Loucy (cell line): Measurements from ENCODE around the gene ATP1B2.

Experiments used
- H2AFZ ChIP-seq: fragments of 200-600 bp; sonication (generic); 2 replicates; pipeline ENCODE4 v1.6.0; 2016; ENCODE audit warnings: antibody characterized with exemption, mild to moderate bottlenecking, low read length, moderate library complexity
- H3F3A ChIP-seq: fragments of 200-600 bp; 2 replicates; pipeline ENCODE4 v1.6.0; 2016; ENCODE audit warnings: antibody characterized with exemption, low read depth, mild to moderate bottlenecking
- H3K27me3 ChIP-seq: fragments of 200-600 bp; sonication (generic); 2 replicates; pipeline ENCODE4 v1.6.1; 2014; ENCODE audit warnings: low read length, mild to moderate bottlenecking; ENCODE audit not compliant: insufficient read depth, poor library complexity, severe bottlenecking
- H3K36me3 ChIP-seq: fragments of 200-600 bp; sonication (generic); 2 replicates; pipeline ENCODE4 v1.6.1; 2016; ENCODE audit warnings: low read length; ENCODE audit not compliant: insufficient read depth
- H3K4me1 ChIP-seq: fragments of 200-600 bp; sonication (generic); 2 replicates; pipeline ENCODE4 v1.5.1; 2014; ENCODE audit warnings: low read length, mild to moderate bottlenecking; ENCODE audit not compliant: insufficient read depth, poor library complexity, severe bottlenecking
- H3K4me2 ChIP-seq: fragments of 200-600 bp; sonication (generic); 2 replicates; pipeline ENCODE4 v1.6.0; 2014; ENCODE audit warnings: antibody characterized with exemption, low read length, low read depth, mild to moderate bottlenecking; ENCODE audit not compliant: poor library complexity, severe bottlenecking
- H3K4me3 ChIP-seq: fragments of 200-600 bp; sonication (generic); 2 replicates; pipeline ENCODE4 v1.5.1; 2014; ENCODE audit warnings: low read length, mild to moderate bottlenecking, mixed read lengths; ENCODE audit not compliant: poor library complexity, severe bottlenecking
- H3K79me2 ChIP-seq: fragments of 200-600 bp; sonication (generic); 2 replicates; pipeline ENCODE4 v1.6.1; 2014; ENCODE audit warnings: low read length; ENCODE audit not compliant: insufficient read depth
- H3K9ac ChIP-seq: fragments of 200-600 bp; sonication (generic); 2 replicates; pipeline ENCODE4 v1.6.0; 2014; ENCODE audit warnings: mild to moderate bottlenecking, low read depth, low read length, moderate library complexity; ENCODE audit not compliant: poor library complexity, severe bottlenecking
- H3K9me2 ChIP-seq: fragments of 200-600 bp; sonication (generic); replicated peaks from 2 replicates; pipeline ENCODE4 v1.6.1; 2016; ENCODE audit warnings: low read depth, low read length, mixed read lengths
- H3K9me3 ChIP-seq: fragments of 200-600 bp; sonication (generic); 2 replicates; pipeline ENCODE4 v1.6.1; 2014; ENCODE audit warnings: mild to moderate bottlenecking, antibody characterized with exemption, low read length, low read depth; ENCODE audit not compliant: insufficient read depth
- H4K20me1 ChIP-seq: fragments of 200-600 bp; sonication (generic); 2 replicates; pipeline ENCODE4 v1.6.0; 2014; ENCODE audit warnings: antibody characterized with exemption, low read length, mild to moderate bottlenecking; ENCODE audit not compliant: insufficient read depth, poor library complexity, severe bottlenecking
- CTCF ChIP-seq: fragments of 200-600 bp; sonication (generic); conservative IDR thresholded peaks from 2 replicates; pipeline ENCODE4 v1.5.1; 2014; ENCODE audit warnings: mild to moderate bottlenecking, antibody characterized with exemption, low read length
- EZH2phosphoT487 ChIP-seq: fragments of 200-600 bp; IDR thresholded peaks from 2 replicates; pipeline ENCODE4 v1.6.1; 2018; ENCODE audit warnings: antibody characterized with exemption, mild to moderate bottlenecking, moderate library complexity, borderline replicate concordance

Gene ATP1B2

GRCh38 chr17:7695586-7695985, 44.9 kb downstream of the ATP1B2 start:
- no peak overlapping the region for H3K4me2 ChIP-seq
- no peaks in the 10 kb centered on the region for H3K27me3 ChIP-seq
- no peaks in the 10 kb centered on the region for H3F3A ChIP-seq
- no peak overlapping the region for H3K9ac ChIP-seq
- TF ChIP-seq CTCF (no peak), EZH2phosphoT487 (no peak)
- no peaks in the 10 kb centered on the region for H3K9me3 ChIP-seq
- no peaks in the 10 kb centered on the region; the same call in 1 of the 2 replicates for H3K36me3 ChIP-seq
- H2AFZ ChIP-seq = no peak overlapping the region
- H3K9me2 ChIP-seq = no peaks in the 10 kb centered on the region
- no peaks in the 10 kb centered on the region for H3K79me2 ChIP-seq
- no peaks in the 10 kb centered on the region for H3K4me1 ChIP-seq
- H3K4me3 ChIP-seq = no peak overlapping the region
- H4K20me1 ChIP-seq = no peaks in the 10 kb centered on the region

- Histone ChIP-seq H2AFZ (no peak overlapping the region), H3K27me3 (no peaks in the 10 kb centered on the region), H3K4me2 (no peak overlapping the region), H4K20me1 (no peaks in the 10 kb centered on the region), H3K4me3 (no peak overlapping the region), H3K79me2 (no peaks in the 10 kb centered on the region), H3K36me3 (no peaks in the 10 kb centered on the region; the same call in 1 of the 2 replicates), H3K9me3 (no peaks in the 10 kb centered on the region), H3K4me1 (no peaks in the 10 kb centered on the region), H3F3A (no peaks in the 10 kb centered on the region), H3K9ac (no peak overlapping the region), H3K9me2 (no peaks in the 10 kb centered on the region)
- no peak for TF ChIP-seq EZH2phosphoT487
- TF ChIP-seq CTCF = no peak
These were observed 47.3 kb downstream of the ATP1B2 start for GRCh38 chr17:7697828-7698588.

GRCh38 chr17:7700510-7700909, 49.8 kb downstream of the ATP1B2 start:
- TF ChIP-seq CTCF (no peak), EZH2phosphoT487 (no peak)
- no peak overlapping the region for H3K4me2 ChIP-seq
- no peaks in the 10 kb centered on the region; the same call in 1 of the 2 replicates for H3K36me3 ChIP-seq
- H3K4me1 ChIP-seq = no peaks in the 10 kb centered on the region
- H3K9me3 ChIP-seq = no peaks in the 10 kb centered on the region
- H3K9me2 ChIP-seq = no peaks in the 10 kb centered on the region
- no peaks in the 10 kb centered on the region for H3K27me3 ChIP-seq
- no peaks in the 10 kb centered on the region for H3F3A ChIP-seq
- H3K9ac ChIP-seq = no peak overlapping the region
- no peak overlapping the region for H2AFZ ChIP-seq
- H3K4me3 ChIP-seq = no peak overlapping the region
- no peaks in the 10 kb centered on the region for H4K20me1 ChIP-seq
- H3K79me2 ChIP-seq = no peaks in the 10 kb centered on the region
